Neural progenitor cell (in vitro differentiated cells): ENCODE results near the gene PRDM12. TPM values are rescaled to one million over a fixed set of nuclear protein-coding genes. Genes with fewer than 3 reads are reported as not detected.

Experiments used
- DNase-seq: peaks from one replicate; pipeline ENCODE4 v3.0.0-alpha.2; 2016; ENCODE audit warnings: low spot score
- H2AFZ ChIP-seq: fragments of 200-600 bp; sonication (generic); replicated peaks from 2 replicates; pipeline ENCODE4 v1.6.1; 2016; ENCODE audit warnings: antibody characterized with exemption
- H3F3A ChIP-seq: fragments of 200-600 bp; sonication (generic); 2 replicates; pipeline ENCODE4 v1.6.1; 2016; ENCODE audit warnings: antibody characterized with exemption, low read depth
- H3K27ac ChIP-seq: fragments of 200-600 bp; sonication (generic); 2 replicates; pipeline ENCODE4 v1.5.1; 2016; ENCODE audit warnings: mild to moderate bottlenecking
- H3K27me3 ChIP-seq: fragments of 200-600 bp; sonication (generic); 2 replicates; pipeline ENCODE4 v1.6.1; 2016; ENCODE audit warnings: mild to moderate bottlenecking, moderate library complexity
- H3K36me3 ChIP-seq: fragments of 200-600 bp; sonication (generic); 2 replicates; pipeline ENCODE4 v1.5.1; 2016
- H3K4me1 ChIP-seq: fragments of 200-600 bp; sonication (generic); 2 replicates; pipeline ENCODE4 v1.6.1; 2016; ENCODE audit warnings: mixed run types
- H3K4me2 ChIP-seq: fragments of 200-600 bp; sonication (generic); 2 replicates; pipeline ENCODE4 v1.6.1; 2016
- H3K4me3 ChIP-seq: fragments of 200-600 bp; sonication (generic); 2 replicates; pipeline ENCODE4 v1.5.1; 2016
- H3K79me2 ChIP-seq: fragments of 200-600 bp; sonication (generic); 2 replicates; pipeline ENCODE4 v1.6.1; 2016; ENCODE audit warnings: low read depth
- H3K9ac ChIP-seq: fragments of 200-600 bp; sonication (generic); 2 replicates; pipeline ENCODE4 v1.6.1; 2016
- H3K9me3 ChIP-seq: fragments of 200-600 bp; sonication (generic); 2 replicates; pipeline ENCODE4 v1.5.1; 2016; ENCODE audit warnings: low read depth
- H4K20me1 ChIP-seq: fragments of 200-600 bp; sonication (generic); 2 replicates; pipeline ENCODE4 v1.6.1; 2016; ENCODE audit warnings: low read depth
- H3K27ac Mint-ChIP-seq: 3 replicates; pipeline ENCODE4 v1.8.0; 2021; ENCODE audit warnings: mixed read lengths
- H3K27me3 Mint-ChIP-seq: 2 replicates; pipeline ENCODE4 v1.8.0; 2022; ENCODE audit warnings: low read depth, mild to moderate bottlenecking, inconsistent platforms, moderate library complexity, mixed read lengths; ENCODE audit not compliant: insufficient read depth
- H3K36me3 Mint-ChIP-seq: 3 replicates; pipeline ENCODE4 v1.8.0; 2021; ENCODE audit warnings: mixed read lengths
- H3K4me1 Mint-ChIP-seq: 3 replicates; pipeline ENCODE4 v1.8.0; 2021; ENCODE audit warnings: mixed read lengths
- H3K4me3 Mint-ChIP-seq: 3 replicates; pipeline ENCODE4 v1.8.0; 2021; ENCODE audit warnings: mild to moderate bottlenecking, moderate library complexity, mixed read lengths
- H3K9me3 Mint-ChIP-seq: 3 replicates; pipeline ENCODE4 v1.8.0; 2020; ENCODE audit warnings: mixed read lengths
- EZH2 ChIP-seq: fragments of 200-600 bp; sonication (generic); IDR thresholded peaks from 2 replicates; pipeline ENCODE4 v1.6.1; 2017; ENCODE audit warnings: antibody characterized with exemption, mild to moderate bottlenecking, moderate library complexity
- EZH2phosphoT487 ChIP-seq: fragments of 200-600 bp; sonication (generic); IDR thresholded peaks from 2 replicates; pipeline ENCODE4 v1.6.1; 2017; ENCODE audit warnings: antibody characterized with exemption
- total RNA-seq: library from RNA; depleted of rRNA; stranded (reverse); fragments of >200 nt; gene quantifications from 2 replicates; pipeline ENCODE4 v1.2.3, GENCODE V29; 2015; ENCODE audit warnings: low replicate concordance
- TF ChIP-seq, protein P1 (sequence below): fragments of 200-600 bp; sonication (generic); IDR thresholded peaks from 2 replicates; pipeline ENCODE4 v1.5.1; 2017; ENCODE audit warnings: antibody characterized with exemption, mild to moderate bottlenecking

Gene PRDM12
- total RNA-seq, 1 donor from 2014 or later, result not detected

DNA sequence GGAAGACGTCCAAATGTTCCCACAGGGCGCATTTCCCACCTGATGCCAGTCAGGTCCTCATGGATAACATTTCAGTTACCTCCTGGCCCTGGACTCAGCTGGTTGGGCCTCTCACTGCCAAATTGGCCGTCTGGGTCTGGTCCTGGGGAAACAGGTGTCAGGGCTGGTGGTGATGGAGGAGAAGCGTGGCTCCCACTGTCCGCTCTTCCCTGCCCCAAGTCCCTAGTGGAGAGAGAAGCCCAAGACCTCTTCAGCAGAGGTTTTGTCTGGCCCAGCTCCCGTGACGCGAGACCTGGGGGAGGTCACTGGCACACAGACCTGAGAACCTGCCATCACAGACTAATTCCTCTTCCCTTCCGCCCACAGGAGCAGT lies 27.8 kb upstream of the PRDM12 start:
- no peaks in the 10 kb centered on the region for H3K36me3 ChIP-seq
- peaks cover 3% of the 10 kb centered on the region for H3K27me3 Mint-ChIP-seq

DNA sequence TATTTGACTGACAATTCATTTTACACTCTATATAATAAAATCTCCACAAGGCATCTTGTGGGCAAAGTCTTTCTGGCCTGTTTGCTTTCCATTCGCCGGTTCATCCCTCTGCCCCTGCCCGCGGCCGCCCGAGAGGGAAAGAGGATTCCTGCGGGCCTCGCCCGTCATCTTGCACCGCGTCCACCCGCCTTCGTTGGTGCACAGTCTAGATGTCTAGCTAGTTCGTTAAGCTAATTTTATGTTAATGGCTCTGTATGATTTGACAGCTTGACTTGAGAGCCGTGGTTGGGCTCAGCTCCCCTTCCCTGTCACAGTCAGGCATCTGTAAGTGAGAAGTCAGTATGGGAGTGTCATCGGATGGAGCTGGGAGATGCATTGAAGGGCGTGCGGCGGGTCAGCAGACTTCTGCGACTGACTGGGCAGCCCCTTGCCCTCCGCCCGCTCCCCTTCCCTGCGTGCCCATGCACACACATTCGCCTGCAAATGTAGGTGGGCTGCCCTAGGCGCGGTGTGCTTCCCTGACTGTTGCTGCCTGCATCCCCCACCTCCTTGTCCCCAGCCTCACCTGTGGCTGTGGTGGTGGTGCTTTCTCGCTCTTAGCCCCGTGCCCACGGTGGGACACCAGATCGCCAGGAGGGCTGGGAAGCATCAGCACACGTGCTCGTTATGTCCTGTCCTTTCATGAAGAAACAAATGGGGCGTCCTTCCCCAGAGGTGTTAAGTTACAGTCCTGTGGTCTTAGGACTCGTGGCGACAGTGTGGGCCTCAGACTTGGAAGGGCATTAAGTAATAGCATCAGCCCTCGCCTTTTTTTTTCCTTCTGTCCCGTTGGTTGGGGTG lies 25.9 kb upstream of the PRDM12 start:
- TF ChIP-seq, protein P1, sequence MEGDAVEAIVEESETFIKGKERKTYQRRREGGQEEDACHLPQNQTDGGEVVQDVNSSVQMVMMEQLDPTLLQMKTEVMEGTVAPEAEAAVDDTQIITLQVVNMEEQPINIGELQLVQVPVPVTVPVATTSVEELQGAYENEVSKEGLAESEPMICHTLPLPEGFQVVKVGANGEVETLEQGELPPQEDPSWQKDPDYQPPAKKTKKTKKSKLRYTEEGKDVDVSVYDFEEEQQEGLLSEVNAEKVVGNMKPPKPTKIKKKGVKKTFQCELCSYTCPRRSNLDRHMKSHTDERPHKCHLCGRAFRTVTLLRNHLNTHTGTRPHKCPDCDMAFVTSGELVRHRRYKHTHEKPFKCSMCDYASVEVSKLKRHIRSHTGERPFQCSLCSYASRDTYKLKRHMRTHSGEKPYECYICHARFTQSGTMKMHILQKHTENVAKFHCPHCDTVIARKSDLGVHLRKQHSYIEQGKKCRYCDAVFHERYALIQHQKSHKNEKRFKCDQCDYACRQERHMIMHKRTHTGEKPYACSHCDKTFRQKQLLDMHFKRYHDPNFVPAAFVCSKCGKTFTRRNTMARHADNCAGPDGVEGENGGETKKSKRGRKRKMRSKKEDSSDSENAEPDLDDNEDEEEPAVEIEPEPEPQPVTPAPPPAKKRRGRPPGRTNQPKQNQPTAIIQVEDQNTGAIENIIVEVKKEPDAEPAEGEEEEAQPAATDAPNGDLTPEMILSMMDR, result no peak
- TF ChIP-seq EZH2phosphoT487, result no peak
- no peak for TF ChIP-seq EZH2
- Histone ChIP-seq H3K4me1 (peaks cover 11% of the 10 kb centered on the region), H3K79me2 (no peaks in the 10 kb centered on the region), H3K27ac (peak overlapping the region; percentile 29), H3K4me3 (no peak overlapping the region), H3K9me3 (no peaks in the 10 kb centered on the region), H3K27me3 (no peaks in the 10 kb centered on the region), H4K20me1 (peaks cover 18% of the 10 kb centered on the region), H3F3A (peaks cover 25% of the 10 kb centered on the region), H3K4me2 (peak overlapping the region; percentile 39), H3K36me3 (no peaks in the 10 kb centered on the region), H2AFZ (no peak overlapping the region), H3K9ac (no peak overlapping the region)
- Mint-ChIP-seq H3K27me3 (peaks cover 3% of the 10 kb centered on the region), H3K27ac (no peak overlapping the region), H3K9me3 (no peaks in the 10 kb centered on the region), H3K4me3 (no peak overlapping the region), H3K4me1 (peaks cover 10% of the 10 kb centered on the region), H3K36me3 (peaks cover 14% of the 10 kb centered on the region)
- DNase-seq, result peak; percentile 52

More for the DNA sequence above, 27.8 kb upstream of the PRDM12 start:
- Histone ChIP-seq H3K9ac (no peak overlapping the region), H3K9me3 (no peaks in the 10 kb centered on the region), H3K4me1 (peaks cover 11% of the 10 kb centered on the region), H3K79me2 (no peaks in the 10 kb centered on the region), H3K27ac (no peak overlapping the region), H3K27me3 (no peaks in the 10 kb centered on the region), H3F3A (peaks cover 25% of the 10 kb centered on the region), H2AFZ (no peak overlapping the region), H3K4me2 (no peak overlapping the region), H3K4me3 (no peak overlapping the region), H4K20me1 (peaks cover 18% of the 10 kb centered on the region)
- Mint-ChIP-seq H3K36me3 (peaks cover 16% of the 10 kb centered on the region), H3K4me3 (no peak overlapping the region), H3K27ac (no peak overlapping the region), H3K4me1 (peaks cover 10% of the 10 kb centered on the region), H3K9me3 (no peaks in the 10 kb centered on the region)
- TF ChIP-seq EZH2 (no peak), EZH2phosphoT487 (no peak)
- DNase-seq, result no peak

DNA sequence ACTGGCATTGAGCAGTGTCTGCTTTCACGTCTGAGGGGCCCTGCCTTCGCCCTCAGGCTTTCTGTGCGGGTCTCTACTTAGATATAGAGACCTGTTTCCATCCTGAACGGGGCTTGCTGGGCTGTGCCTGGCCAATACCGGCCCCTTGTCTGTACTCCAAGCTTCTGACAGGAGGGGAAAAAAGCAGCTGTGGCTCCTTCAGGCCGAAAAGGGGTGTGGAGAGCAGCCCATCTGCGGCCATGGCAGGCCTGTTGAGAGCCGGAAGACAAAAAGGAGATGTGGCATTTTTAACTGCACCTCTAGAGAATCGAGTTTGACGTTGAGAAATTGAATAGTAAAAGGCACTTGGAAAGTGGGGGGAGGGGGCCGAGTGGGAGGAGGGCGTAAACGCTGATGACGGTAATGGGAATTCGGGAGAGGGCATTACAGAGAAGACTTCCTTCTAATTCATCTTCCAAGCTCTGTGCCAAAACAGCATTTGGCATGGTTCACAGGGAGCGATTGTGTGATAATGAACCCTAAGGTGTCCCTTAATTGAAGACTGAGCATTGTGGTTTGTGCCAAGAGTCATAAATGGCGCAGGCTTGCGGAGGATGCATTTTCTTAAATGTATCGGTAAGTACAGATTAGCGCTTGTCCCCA lies 25.1 kb upstream of the PRDM12 start:
- Mint-ChIP-seq H3K4me3 (no peak overlapping the region), H3K36me3 (peaks cover 12% of the 10 kb centered on the region), H3K27me3 (peaks cover 3% of the 10 kb centered on the region), H3K4me1 (peaks cover 10% of the 10 kb centered on the region), H3K27ac (no peak overlapping the region), H3K9me3 (no peaks in the 10 kb centered on the region)
- no peak overlapping the region for H2AFZ ChIP-seq
- no peaks in the 10 kb centered on the region for H3K27me3 ChIP-seq
- H3F3A ChIP-seq, result peaks cover 25% of the 10 kb centered on the region
- TF ChIP-seq, protein P1, result no peak
- TF ChIP-seq EZH2 (no peak), EZH2phosphoT487 (no peak)
- no peak overlapping the region for H3K4me3 ChIP-seq
- DNase-seq, result peak; percentile 45
- peaks cover 11% of the 10 kb centered on the region for H3K4me1 ChIP-seq
- H3K79me2 ChIP-seq, result no peaks in the 10 kb centered on the region
- H3K9ac ChIP-seq, result no peak overlapping the region
- peak overlapping the region; percentile 54 for H3K27ac ChIP-seq
- H3K36me3 ChIP-seq, result no peaks in the 10 kb centered on the region
- no peaks in the 10 kb centered on the region for H3K9me3 ChIP-seq
- peak overlapping the region; percentile 39 for H3K4me2 ChIP-seq
- H4K20me1 ChIP-seq, result peaks cover 18% of the 10 kb centered on the region
